HCT116 (cell line): ENCODE data around the gene RBM26. TPM values are rescaled to one million over a fixed set of nuclear protein-coding genes. Genes with fewer than 3 reads are reported as not detected.

Experiments used
- ATAC-seq: fragments of 200-7000 bp; cut with Tn5 transposase; 2 replicates; pipeline ENCODE4 v1.9.1; 2020; ENCODE audit warnings: mild to moderate bottlenecking, moderate library complexity
- BruUV-seq: library from RNA; stranded (reverse); fragments of 400-500 nt; replicated peaks from 2 replicates; lab custom pipeline; 2021; lab: Mats Ljungman, UMichigan
- CTCF ChIA-PET: fragments of 300-600 bp; sonication (Branson Sonifier 250); formaldehyde crosslinking; loops from one replicate; lab custom pipeline; 2021; ENCODE audit warnings: antibody characterized with exemption; lab: Charles Lee
- POLR2A ChIA-PET: fragments of 300-600, 350-600 bp; sonication (Branson Sonifier 250); formaldehyde crosslinking; loops from one replicate; lab custom pipeline; 2021; ENCODE audit warnings: antibody characterized with exemption; lab: Charles Lee
- RAD21 ChIA-PET, 2 experiments: fragments of 300-600 bp; sonication (Branson Sonifier 250); formaldehyde crosslinking; loops; one replicate each; lab custom pipeline; 2023; ENCODE audit warnings: low total read pairs in 2 of 2; ENCODE audit not compliant: uncharacterized antibody in 2 of 2, unreplicated experiment in 2 of 2, low non-redundant PET in 1 of 2; lab: Charles Lee
- DNase-seq: peaks from one replicate; pipeline ENCODE4 v3.0.0-alpha.2; 2010; ENCODE audit warnings: low read depth, low spot score
- H2AFZ ChIP-seq: fragments of 200-600 bp; shearing (Covaris generic), sonication (generic); 2 replicates; pipeline ENCODE4 v1.6.1; 2017; ENCODE audit warnings: low read depth, mixed run types, mixed read lengths, antibody characterized with exemption, low read length; ENCODE audit not compliant: poor library complexity, severe bottlenecking
- H3K27ac ChIP-seq: 2 replicates; pipeline ENCODE4 v1.5.1; 2012; ENCODE audit warnings: low read depth, low read length
- H3K27me3 ChIP-seq: fragments of 200-600 bp; sonication (generic); 2 replicates; pipeline ENCODE4 v1.6.1; 2016; ENCODE audit warnings: mixed run types, low read length, mixed read lengths; ENCODE audit not compliant: insufficient read depth
- H3K36me3 ChIP-seq, 2 experiments: fragments of 200-500 bp in 1 of 2; fragments of 200-600 bp in 1 of 2; sonication (Bioruptor generic) in 1 of 2; sonication (generic) in 1 of 2; 2 replicates each; pipeline versions ENCODE4 v1.5.1 to v1.6.1; 2014 to 2016; ENCODE audit warnings: low read length in 2 of 2, inconsistent platforms in 1 of 2, mixed read lengths in 1 of 2, mixed run types in 1 of 2; ENCODE audit not compliant: insufficient read depth in 2 of 2, control insufficient read depth in 1 of 2
- H3K4me1 ChIP-seq, 2 experiments: fragments of 200-600 bp in 1 of 2; sonication (generic) in 1 of 2; 2 replicates each; pipeline versions ENCODE4 v1.5.1 to v1.6.1; 2012 to 2017; ENCODE audit warnings: low read length in 2 of 2, inconsistent platforms in 1 of 2, mild to moderate bottlenecking in 1 of 2, mixed read lengths in 1 of 2, mixed run types in 1 of 2, moderate library complexity in 1 of 2; ENCODE audit not compliant: insufficient read depth in 2 of 2, control insufficient read depth in 1 of 2
- H3K4me2 ChIP-seq: fragments of 200-600 bp; sonication (generic); 2 replicates; pipeline ENCODE4 v1.6.1; 2017; ENCODE audit warnings: mixed run types, low read length, mixed read lengths
- H3K4me3 ChIP-seq, 2 experiments: fragments of 200-600 bp in 1 of 2; sonication (generic) in 1 of 2; replicated peaks in 1 of 2; 2 replicates each; pipeline ENCODE4 v1.5.1; 2011 to 2016; ENCODE audit warnings: low read length in 2 of 2, control low read depth in 1 of 2, low read depth in 1 of 2, mild to moderate bottlenecking in 1 of 2, mixed read lengths in 1 of 2, mixed run types in 1 of 2
- H3K79me2 ChIP-seq: fragments of 200-600 bp; sonication (generic); 2 replicates; pipeline ENCODE4 v1.6.1; 2017; ENCODE audit warnings: mild to moderate bottlenecking, mixed run types, low read length, moderate library complexity, mixed read lengths; ENCODE audit not compliant: insufficient read depth
- H3K9ac ChIP-seq: fragments of 200-600 bp; sonication (generic); 2 replicates; pipeline ENCODE4 v1.6.1; 2016; ENCODE audit warnings: low read length, mixed read lengths
- H3K9me2 ChIP-seq: fragments of 200-600 bp; sonication (generic), shearing (Covaris generic); 2 replicates; pipeline ENCODE4 v1.6.1; 2017; ENCODE audit warnings: mixed run types, mild to moderate bottlenecking, moderate library complexity; ENCODE audit not compliant: insufficient read depth
- H3K9me3 ChIP-seq, 2 experiments: fragments of 200-500 bp in 1 of 2; fragments of 200-600 bp in 1 of 2; sonication (Bioruptor generic) in 1 of 2; sonication (generic) in 1 of 2; 2 replicates each; pipeline ENCODE4 v1.6.1; 2014 to 2017; ENCODE audit warnings: low read length in 2 of 2, mixed read lengths in 2 of 2, inconsistent platforms in 1 of 2, low read depth in 1 of 2, mild to moderate bottlenecking in 1 of 2, mixed run types in 1 of 2, moderate library complexity in 1 of 2; ENCODE audit not compliant: control insufficient read depth in 1 of 2, insufficient read depth in 1 of 2
- H4K20me1 ChIP-seq: fragments of 200-600 bp; sonication (generic), shearing (Covaris generic); 2 replicates; pipeline ENCODE4 v1.6.1; 2017; ENCODE audit warnings: mixed run types, mild to moderate bottlenecking, moderate library complexity; ENCODE audit not compliant: insufficient read depth
- ATF3 ChIP-seq: IDR thresholded peaks from 2 replicates; pipeline ENCODE4 v1.6.1; 2012
- CBX3 ChIP-seq: IDR thresholded peaks from 2 replicates; pipeline ENCODE4 v1.6.1; 2012; ENCODE audit warnings: low read depth
- CTCF ChIP-seq, 3 experiments: fragments of 200-600 bp in 1 of 3; sonication (generic) in 1 of 3; IDR thresholded peaks in 2 of 3; conservative IDR thresholded peaks in 1 of 3; 2 replicates each; pipeline ENCODE4 v1.5.1; 2012 to 2017; ENCODE audit warnings: low read depth in 2 of 3, low read length in 2 of 3, antibody characterized with exemption in 1 of 3, borderline replicate concordance in 1 of 3, control low read depth in 1 of 3, mild to moderate bottlenecking in 1 of 3, mixed read lengths in 1 of 3, mixed run types in 1 of 3, moderate library complexity in 1 of 3; ENCODE audit not compliant: insufficient read depth in 1 of 3
- FOSL1 ChIP-seq: IDR thresholded peaks from 2 replicates; pipeline ENCODE4 v1.6.1; 2012; ENCODE audit warnings: low read depth
- MAX ChIP-seq: IDR thresholded peaks from 2 replicates; pipeline ENCODE4 v1.6.1; 2012
- POLR2A ChIP-seq: IDR thresholded peaks from 2 replicates; pipeline ENCODE4 v1.7.0; 2011; ENCODE audit warnings: borderline replicate concordance; ENCODE audit not compliant: insufficient read depth, insufficient read length; ENCODE audit errors: extremely low read depth
- POLR2AphosphoS5 ChIP-seq: IDR thresholded peaks from 2 replicates; pipeline ENCODE4 v1.6.1; 2011; ENCODE audit warnings: mild to moderate bottlenecking, low read depth, low read length, moderate library complexity
- REST ChIP-seq: IDR thresholded peaks from 2 replicates; pipeline ENCODE4 v1.6.1; 2012; ENCODE audit warnings: low read depth
- YY1 ChIP-seq: IDR thresholded peaks from 2 replicates; pipeline ENCODE4 v1.6.1; 2011; ENCODE audit warnings: low read length, low read depth, moderate library complexity, mild to moderate bottlenecking; ENCODE audit not compliant: insufficient replicate concordance; ENCODE audit errors: extremely low read depth
- ZBTB33 ChIP-seq: IDR thresholded peaks from 2 replicates; pipeline ENCODE4 v1.6.1; 2011; ENCODE audit warnings: mild to moderate bottlenecking, low read length, moderate library complexity; ENCODE audit not compliant: insufficient replicate concordance; ENCODE audit errors: extremely low read depth
- ZFX ChIP-seq: fragments of 450-650 bp; IDR thresholded peaks from 2 replicates; pipeline ENCODE4 v1.6.1; 2017
- intact Hi-C: fragments of 100-400 bp; cut with micrococcal nuclease; formaldehyde crosslinking; loops from 2 replicates; pipeline ENCODE4 v1.10.0; 2022
- total RNA-seq: library from RNA; stranded (reverse); gene quantifications from one replicate; pipeline ENCODE4 v1.2.1, GENCODE V29; 2021; ENCODE audit not compliant: unreplicated experiment

Gene RBM26
- total RNA-seq, 1 experiment from 2014 or later, result 52.5 TPM

GRCh38 chr13:79341202-79341601 is 64.9 kb downstream of the RBM26 start:
- Histone ChIP-seq H3K4me3 (no peak overlapping the region), H3K9me2 (no peaks in the 10 kb centered on the region), H3K27ac (no peak overlapping the region), H3K9ac (no peak overlapping the region), H2AFZ (no peak overlapping the region), H3K4me2 (no peak overlapping the region)
- CTCF ChIA-PET, result no interaction called here
- no peak for TF ChIP-seq POLR2AphosphoS5
- no peak for TF ChIP-seq ATF3
- TF ChIP-seq MAX, result no peak
- TF ChIP-seq YY1, result no peak
- no peak for TF ChIP-seq POLR2A
- TF ChIP-seq, all 23 proteins: peak for 0
- Histone ChIP-seq H3K36me3 (peaks cover 42 to 57% of the 10 kb centered on the region in 2 experiments), H3K9me3 (no peaks in the 10 kb centered on the region), H3K27me3 (no peaks in the 10 kb centered on the region), H3K4me1 (no peaks in the 10 kb centered on the region), H3K79me2 (peaks cover 33% of the 10 kb centered on the region), H4K20me1 (no peaks in the 10 kb centered on the region)
- ChIA-PET POLR2A (no interaction called here), RAD21 (no interaction called here)
- DNase-seq, result no peak
- BruUV-seq, result no TSS peak
- ATAC-seq, result no peak
- intact Hi-C loops, result no loop called here

GRCh38 chr13:79340490-79340889 is 65.6 kb downstream of the RBM26 start:
- no peak overlapping the region for H3K4me2 ChIP-seq
- no peak overlapping the region for H3K9ac ChIP-seq
- no peak overlapping the region for H3K4me3 ChIP-seq
- no peaks in the 10 kb centered on the region for H3K9me2 ChIP-seq
- peaks cover 47 to 64% of the 10 kb centered on the region in 2 experiments for H3K36me3 ChIP-seq
- H3K4me1 ChIP-seq, result no peaks in the 10 kb centered on the region
- no peak overlapping the region for H2AFZ ChIP-seq
- ChIA-PET POLR2A (no interaction called here), RAD21 (no interaction called here), CTCF (no interaction called here)
- BruUV-seq, result no TSS peak
- no peaks in the 10 kb centered on the region for H3K9me3 ChIP-seq
- no peak overlapping the region for H3K27ac ChIP-seq
- ATAC-seq (no peak), DNase-seq (no peak)
- H3K27me3 ChIP-seq, result no peaks in the 10 kb centered on the region
- intact Hi-C loops, result no loop called here
- peaks cover 28% of the 10 kb centered on the region for H3K79me2 ChIP-seq
- no peaks in the 10 kb centered on the region for H4K20me1 ChIP-seq
- TF ChIP-seq POLR2A, result no peak
- TF ChIP-seq ZBTB33, result no peak
- no peak for TF ChIP-seq ATF3
- no peak for TF ChIP-seq FOSL1
- TF ChIP-seq CBX3, result no peak
- TF ChIP-seq REST, result no peak
- TF ChIP-seq ZFX, result no peak
- TF ChIP-seq CTCF (IDR thresholded peaks at IDR 0.05 in 2 of 3, conservative IDR thresholded peaks at IDR 0.05 in 1 of 3; ENCODE audit: borderline replicate concordance in 1 of 3, insufficient read depth in 1 of 3, low read depth in 2 of 3, low read length in 2 of 3), result no peak
